Measurements from ENCODE around the gene PTBP3.
"Not testable (repeated sequence)": the region's sequence is repeated elsewhere in the genome, so short reads cannot be mapped to it uniquely, and the experiment has no call there.

Gene PTBP3

DNA sequence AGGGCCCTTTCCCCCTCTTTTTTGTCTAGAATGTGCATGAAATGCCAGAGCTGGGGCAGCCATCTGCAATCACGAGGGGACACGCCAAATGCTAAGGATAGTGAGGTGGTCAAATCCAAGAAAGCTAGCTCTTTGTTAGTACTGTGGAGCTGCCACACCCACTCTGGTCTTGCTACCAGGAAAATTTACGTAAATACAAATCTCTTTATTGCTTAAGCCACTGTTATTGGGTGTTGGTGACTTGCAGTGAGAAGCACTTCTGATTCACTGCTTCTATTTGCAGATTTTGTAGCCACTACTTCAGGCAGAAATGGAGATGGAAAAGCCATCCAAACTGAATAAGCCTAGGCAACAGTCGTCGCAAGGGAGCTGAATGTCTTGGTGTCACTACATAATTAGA, 132.7 kb downstream of the PTBP3 start:
- no peak for DNase-seq

DNA sequence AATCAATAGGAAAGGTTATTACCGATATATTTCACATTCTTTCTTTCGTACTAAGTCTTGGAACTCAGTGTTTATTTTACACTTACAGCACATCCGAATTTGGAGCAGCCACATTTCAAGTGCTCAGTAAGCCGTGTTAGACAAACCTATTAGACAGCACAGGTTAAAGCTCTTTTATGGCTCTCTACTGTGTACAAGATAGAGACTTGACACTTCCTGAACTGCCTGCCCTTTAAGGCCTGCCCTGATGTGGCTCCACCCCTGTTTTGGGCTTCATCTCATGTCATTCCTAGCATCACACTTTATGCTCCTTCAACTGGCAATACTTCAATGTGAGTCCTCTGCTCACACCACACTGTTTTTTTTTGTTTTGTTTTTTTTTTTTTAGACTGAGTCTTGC, 134.8 kb downstream of the PTBP3 start:
- DNase-seq, result no peak

DNA sequence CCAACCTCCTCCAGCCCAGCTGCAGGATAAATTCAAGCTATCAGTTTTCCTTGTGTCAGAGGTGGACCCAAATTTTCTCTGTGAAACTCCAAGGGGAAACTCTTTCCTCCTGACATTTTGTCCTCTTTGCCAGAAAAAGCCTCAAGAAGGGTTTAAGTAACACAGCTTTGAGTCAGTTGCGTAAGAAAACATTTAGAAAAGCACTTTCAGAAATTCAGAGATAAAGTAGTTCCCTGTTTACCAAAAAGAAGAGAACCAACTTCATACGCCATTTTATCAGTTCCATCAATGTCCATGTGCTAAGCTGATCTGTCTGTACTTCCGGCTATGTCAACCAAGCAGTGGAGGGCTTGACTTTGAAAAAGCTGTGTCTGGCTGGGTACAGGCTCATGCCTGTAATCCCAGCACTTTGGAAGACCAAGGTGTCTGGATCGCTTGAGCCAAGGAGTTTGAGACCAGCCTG, 138.4 kb downstream of the PTBP3 start:
- no peak for DNase-seq

DNA sequence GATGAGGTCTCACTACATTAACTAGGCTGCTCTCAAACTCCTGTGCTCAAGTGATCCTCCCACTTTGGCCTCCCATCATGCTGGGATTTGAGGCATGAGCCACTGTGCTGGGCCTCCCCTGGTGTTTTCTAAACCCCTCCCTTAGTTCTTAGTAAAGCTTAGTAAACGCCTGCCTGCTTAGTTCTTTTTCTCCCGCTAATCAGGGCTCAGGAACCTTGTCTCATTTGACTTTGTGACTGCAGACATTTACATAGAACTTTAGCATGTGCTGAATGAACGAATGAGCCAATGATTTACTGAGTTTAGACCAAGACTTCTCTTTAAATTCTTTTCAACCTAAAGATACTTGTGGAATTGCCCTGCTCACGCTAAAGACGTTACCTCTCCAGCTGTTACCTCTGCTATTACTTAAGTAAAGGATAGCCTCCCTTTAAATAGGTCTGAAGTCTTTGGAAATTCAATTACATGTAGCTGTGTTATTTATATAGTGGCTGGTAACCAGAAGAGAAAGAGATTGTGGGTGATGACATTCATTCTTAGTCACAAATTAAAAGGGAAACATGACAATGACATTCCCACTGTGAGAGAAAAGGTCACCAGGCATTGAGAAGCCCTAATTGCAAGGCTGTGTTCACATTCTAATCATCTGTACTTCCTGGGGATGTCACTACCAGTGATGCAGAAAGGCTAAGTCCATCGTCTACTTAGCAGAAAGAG, 139.7 kb downstream of the PTBP3 start:
- no peak for DNase-seq

DNA sequence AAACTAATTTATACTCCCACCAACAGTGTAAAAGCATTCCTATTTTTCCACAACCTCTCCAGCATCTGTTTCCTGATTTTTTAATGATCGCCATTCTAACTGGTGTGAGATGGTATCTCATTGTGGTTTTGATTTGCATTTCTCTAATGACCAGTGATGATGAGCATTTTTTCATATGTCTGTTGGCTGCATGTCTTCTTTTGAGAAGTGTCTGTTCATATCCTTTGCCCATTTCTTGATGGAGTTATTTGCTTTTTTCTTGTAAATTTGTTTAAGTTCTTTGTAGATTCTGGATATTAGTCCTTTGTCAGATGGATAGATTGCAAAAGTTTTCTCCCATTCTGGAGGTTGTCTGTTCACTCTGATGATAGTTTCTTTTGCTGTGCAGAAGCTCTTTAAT, 143.1 kb downstream of the PTBP3 start:
- not testable (repeated sequence) for DNase-seq

DNA sequence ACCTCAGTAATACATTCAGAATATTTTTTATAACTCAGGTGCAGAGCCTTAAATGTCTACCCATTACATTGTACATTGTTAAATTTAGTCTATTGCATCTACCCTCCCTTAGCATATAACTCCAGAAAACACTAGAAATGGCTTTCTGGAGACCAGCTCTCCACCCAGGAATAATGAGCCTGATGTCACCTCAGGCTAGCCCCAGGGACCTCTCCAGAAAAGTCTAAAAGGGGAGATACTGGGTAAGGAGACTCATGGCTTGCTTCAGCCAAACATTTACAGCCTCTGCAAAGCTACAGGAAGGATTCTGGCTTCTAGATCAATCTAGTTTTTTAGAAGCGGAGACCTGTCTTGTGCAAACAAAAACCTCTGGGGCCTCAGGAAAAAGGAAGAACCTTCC, 144.5 kb downstream of the PTBP3 start:
- no peak for DNase-seq

DNA sequence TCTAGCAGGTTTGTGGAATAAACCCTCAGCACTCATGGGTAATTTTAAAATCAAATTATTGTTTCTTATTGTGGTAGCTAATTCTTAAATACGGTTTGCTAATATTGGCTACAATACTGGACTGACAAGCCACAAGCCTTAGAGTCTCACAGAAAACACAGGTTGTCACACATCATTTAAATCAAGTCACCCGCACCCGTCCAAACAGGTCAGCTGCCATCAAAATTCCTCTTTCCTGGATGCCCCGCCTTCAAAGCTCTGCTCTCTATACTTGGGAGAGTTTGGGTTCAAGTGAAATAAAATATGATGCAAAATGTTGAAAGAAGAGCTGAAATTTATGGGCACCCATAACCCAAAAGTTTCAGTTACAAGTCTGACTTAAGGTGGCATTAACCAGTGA, 146.0 kb downstream of the PTBP3 start:
- no peak for DNase-seq

DNA sequence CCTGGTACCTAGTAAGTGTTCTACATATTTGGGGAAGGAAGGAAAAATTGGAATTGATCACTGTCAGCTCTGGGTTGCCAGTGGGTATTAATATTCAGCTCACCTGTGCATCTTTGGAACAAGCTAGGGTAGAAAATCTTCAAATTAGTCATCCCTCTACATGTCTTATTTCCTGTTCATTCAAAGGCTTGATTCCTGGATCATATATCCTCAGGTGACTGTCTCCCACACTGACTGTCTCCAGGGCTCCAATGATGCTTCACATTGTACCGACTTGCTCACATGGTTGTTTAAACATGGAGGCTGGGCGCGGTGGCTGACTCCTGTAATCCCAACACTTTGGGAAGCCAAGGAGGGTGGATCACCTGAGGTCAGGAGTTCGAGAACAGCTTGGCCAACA, 146.7 kb downstream of the PTBP3 start:
- no peak for DNase-seq

DNA sequence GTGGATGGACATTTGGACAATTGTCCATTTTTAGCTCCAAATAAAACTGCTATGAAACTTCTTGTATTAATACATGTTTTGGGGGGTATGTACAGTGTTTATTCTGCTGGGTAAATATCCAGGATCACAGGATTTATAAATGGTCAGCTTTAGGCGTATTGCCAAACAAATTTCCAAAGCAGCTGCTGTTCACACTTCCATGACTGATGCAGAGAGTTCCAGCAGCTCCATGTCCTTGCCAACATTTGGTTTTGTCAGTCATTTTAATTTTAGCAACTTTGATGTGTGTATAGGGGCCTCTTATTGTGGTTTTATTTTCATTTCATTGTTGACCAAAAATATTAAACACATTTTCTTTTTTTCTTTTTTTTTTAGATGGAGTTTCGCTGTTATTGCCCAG, 148.5 kb downstream of the PTBP3 start:
- no peak for DNase-seq

DNA sequence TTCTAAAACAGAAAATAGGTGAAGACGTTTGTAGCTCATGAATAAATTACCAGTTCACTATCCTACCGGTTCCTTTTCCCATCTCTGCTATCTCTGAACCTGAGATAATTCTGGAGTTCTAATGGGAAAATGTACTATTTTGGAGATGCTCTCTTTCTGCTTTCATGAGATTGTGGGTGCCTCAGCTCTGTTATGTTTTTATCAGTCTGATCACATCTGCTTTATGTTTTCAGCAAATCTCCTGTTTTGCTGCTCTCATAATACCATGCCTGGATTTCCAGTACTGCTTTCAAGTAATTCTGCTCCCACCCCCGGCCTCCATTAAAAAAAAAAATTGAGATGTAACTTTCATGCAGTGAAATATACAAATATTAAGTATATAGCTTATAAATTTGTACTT, 149.2 kb downstream of the PTBP3 start:
- no peak for DNase-seq

DNA sequence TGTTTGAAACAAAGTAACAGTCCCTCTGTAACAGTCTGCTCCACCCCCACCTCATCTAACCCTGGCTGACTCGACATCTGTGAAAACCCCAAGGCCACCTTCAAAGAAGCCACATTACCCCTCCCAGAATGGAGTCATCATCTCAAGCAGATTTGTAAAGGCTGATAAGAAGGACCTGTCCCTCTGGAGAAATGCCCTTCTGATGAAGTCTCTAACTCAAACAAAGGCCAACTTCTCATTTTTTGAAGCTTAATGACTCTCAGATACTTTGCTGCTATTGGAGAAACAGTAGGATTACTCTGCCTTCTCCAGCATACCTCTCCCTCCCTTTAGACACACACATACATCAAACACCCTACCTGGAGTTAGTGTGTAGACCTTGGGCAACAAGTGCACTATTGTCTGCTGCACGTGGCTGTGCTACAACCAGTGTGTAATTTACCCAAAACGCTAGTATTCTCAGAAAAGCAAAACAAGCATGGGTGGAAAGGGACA, 153.0 kb downstream of the PTBP3 start:
- DNase-seq, result no peak

DNA sequence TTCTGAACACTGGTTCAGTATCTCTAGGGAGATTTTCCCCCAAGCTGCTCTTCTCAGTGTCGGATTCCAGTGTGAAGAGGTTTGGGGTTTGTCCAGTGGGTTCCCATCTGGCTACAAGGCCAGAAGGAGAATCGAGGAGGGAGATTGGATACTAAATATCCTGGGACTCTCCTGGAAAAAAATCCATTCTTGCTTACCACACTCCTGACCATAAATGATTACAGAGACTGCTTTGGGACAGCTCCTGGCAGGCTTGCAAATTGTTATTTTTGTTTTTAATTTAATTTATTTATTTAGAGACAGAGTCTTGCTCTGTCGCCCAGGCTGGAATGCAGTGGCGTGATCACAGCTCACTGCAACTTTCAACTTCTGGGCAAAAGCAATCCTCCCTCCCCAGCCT, 153.6 kb downstream of the PTBP3 start:
- no peak for DNase-seq

DNA sequence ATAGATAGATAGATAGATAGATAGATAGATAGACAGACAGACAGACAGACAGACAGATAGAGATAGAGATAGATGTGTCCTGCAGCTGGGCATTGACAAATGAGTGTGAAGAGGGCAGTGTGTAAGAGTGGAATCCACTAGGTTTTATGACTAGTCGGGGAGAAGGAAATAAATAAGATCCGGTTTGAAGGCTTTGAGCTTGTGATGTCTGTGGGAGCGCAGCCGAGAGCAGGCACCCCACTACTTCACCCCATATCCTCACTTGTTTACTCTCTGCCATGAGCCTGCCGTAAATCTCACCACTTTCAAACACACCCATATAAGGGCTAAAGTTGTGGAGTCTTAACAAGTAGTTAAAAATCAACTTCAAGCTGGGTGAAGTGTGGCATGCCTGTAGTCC, 156.9 kb downstream of the PTBP3 start:
- DNase-seq, result no peak

DNA sequence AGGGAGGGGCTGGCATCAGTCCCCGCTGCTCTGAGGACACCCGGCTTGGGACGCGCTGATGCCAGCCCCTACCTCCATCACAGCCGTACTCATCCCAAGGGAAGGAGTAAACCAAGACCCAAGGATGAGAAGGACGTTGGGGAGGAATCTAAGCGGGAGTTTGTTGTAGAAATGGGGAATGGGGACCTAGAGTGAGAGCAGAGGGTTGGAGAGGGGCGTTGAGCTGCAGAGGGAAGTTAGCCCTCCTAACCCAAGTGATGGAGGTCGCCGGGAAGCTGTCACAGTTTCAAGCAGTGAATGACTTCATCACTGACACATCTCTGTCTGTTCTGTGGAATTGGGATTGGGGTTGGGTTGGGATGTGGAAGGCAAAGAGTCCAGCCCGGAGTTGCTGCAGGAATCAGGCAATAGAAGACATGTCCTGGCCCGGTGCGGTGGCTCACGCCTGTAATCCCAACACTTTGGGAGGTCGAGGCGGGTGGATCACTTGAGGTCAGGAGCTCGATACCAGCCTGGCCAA, 157.6 kb downstream of the PTBP3 start:
- no peak for DNase-seq

DNA sequence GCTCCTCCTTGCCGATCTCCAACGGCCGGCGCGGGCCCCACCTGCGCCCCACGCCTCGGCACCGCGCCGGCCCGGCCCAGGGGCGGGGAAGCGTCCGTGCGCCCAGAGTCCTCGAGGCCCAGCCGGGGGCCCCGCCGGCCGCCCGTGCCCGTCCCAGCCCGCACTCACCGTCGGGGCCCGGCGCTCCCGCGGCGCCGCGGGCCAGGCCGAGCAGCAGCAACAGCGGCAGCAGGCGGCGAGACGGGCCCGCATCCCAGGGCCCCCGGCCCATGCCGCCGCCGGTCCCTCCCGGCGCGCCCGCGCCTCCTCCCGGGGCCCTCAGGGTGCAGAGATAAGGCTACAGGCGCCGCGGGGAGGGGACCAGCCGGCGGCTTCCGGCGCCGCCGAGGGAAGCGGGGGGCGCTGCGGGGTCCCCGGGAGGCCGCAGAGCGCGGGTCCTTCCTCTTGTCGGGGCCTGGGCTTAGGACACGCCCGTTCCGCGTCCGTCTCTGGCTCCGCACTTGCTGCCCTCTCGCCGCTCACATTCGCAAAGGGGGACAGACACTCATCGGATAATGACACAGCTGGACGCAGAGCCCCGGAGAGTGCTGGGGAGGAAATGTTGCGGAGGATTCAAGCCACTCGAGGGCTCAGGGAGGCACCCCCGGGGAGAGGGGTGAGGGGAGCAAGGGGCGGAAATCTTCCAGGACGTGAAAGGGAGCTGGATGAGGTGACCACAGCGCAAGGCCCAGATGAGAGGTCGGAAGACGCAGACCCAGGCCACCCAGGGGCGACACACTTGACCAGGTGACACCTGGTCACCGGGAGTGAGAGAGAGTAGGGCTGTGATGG, 158.2 kb downstream of the PTBP3 start, which contains the start of gene SUSD1:
TSS of gene SUSD1 (minus strand) at position 333 of the 831 bp plus-strand sequence. CDS start at position 271, 62 bp downstream.
- DNase-seq, result peak; percentile 17

DNA sequence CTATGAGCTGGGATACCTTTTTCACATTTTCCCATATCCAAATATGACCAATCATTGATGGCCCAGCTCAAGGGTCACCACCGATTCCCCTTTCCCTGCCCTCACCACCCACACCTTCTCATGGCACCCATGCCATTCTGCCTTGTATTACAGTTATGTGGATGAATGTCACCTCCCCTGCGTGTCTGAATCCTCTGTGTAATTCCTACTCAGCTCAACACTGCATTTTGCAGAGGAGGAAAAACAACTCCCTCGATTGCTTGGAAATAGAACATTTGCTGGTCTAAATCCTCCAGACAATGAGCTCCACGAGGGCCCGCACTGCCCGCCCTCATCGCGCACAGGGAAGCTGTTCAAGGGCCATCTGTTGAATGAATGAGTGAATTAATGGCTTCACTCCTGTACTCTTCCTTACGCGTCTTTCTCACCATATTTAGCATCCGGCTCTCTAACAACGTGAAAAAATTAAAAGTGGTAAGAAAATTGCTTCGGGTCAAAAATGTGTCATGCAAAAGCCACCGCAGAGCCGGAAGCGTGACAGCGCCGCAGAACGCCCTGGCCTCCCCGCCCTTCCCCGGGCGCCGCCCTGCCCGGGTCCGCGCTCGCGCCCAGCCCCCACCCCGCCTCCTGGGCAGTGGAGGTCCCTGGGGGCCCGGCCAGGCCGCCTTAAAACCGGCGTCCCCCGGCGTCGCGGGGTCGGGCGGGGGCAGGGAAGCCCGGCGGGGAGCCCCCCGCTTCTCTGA, 159.0 kb downstream of the PTBP3 start:
- DNase-seq, result peak; percentile 50

DNA sequence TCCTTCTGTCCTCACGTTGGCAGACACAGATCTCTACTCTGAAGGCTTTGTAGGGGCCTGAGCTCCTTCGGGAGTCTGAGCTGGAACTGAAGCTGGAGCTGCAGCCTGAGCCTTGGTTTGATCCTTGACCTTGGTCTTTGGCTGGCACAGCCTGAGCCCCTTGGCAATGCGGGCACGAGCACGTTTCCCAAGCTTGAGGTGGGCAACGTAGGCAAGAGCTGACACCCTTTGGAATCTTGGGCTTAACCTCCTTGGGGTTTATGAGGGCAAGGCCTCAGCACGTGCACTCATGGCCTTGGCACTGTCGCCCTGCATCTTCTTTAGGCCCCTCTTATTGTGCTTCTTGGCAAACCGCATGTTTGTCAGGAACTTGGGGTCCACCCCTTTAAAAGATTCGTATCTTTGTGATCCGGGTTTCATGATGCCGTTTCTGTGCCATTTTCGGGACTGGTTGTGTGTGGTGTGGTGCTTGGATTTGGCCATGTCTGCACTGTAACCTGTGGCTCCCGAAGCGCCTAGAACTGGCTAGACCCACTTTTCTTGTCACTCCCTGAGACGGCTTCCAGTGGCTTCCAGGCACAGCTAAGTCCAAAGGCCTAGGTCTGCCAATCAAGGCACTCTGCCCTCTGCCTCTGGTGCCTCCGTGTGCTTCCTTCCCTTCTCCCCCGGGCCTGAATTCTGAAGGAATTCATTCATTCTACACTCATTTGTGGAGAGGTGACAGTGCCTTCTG, 159.8 kb downstream of the PTBP3 start:
- DNase-seq, result no peak

DNA sequence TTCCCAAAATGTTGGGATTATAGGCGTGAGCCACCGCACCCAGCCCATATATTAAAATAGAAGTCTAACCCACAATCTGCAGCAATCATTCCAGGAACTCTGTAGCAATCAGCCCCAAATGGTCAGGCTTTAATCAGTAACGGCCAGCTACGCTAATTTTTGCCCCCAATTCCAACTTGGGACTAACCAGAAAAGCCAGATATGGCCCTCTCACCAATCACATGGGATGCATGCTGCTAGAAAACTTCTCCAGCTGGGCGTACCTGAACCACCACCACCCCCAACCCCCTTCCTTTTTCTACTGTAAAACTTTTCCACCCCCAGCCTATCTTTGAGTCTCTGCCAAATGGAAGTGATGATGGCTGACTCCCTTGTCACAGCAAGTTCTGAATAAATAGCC, 162.5 kb downstream of the PTBP3 start:
- DNase-seq, result no peak

DNA sequence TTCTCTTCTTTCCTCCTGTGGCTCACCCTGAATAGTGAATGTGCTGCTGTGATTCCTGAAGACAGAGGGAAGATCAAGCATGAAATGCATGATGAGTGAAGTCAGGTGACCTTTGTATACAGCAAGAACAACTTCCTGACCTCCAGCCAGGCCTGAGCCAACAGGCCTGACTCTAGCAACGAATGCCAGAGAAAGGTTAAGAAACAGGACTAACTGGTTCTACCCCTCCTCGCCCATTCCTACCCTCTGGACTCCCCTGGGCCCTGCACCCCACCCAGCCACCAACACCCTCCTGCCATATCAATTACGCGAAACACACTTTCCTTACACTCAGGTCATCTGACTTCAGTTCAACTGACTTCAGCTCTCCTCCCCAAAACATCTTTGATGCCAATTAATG, 163.2 kb downstream of the PTBP3 start:
- no peak for DNase-seq

DNA sequence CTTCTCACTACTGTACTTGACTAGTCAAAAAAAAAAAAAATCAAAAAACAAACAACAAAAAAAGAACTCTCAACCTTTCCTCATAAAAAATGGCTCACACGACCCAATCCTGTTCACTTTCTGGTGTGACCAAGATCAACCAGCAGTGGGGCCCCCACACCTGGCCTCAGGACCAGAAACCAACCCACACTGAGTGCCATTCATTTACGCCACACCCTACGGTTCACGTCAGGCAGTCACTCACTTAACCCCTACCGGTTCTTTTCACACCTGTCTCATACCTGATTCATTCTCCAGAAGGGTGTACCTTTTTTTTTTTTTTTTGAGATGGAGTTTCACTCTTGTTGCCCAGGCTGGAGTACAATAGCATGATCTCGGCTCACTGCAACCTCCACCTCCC, 164.1 kb downstream of the PTBP3 start:
- no peak for DNase-seq

DNA sequence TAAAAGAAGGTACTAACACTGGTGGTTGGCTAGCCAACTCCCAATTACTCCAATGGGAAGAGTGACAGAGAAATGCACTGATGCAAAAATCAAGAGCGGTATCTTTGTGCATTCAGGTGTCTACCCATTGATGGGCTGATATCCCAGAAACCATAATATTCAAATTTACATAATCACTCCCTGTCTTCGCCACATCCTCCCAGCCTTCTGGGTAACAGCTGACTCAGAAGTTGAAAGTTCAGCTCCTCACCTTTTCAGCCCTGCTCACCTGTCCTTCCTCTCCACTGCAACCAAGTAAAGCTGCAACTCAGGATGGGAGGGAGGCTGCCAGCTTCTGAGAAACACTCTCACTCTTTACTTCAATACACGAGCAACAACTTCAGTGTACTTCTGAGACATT, 165.2 kb downstream of the PTBP3 start:
- DNase-seq, result no peak

Data from NCI-H1105 treated with DMSO at 0.1 percent for 48 hours (cell line).